ENCODE measurements around the gene MST1.
A peak's percentile ranks its signal among the peaks of the same experiment; 100 is the strongest.

MST1 gene

DNA sequence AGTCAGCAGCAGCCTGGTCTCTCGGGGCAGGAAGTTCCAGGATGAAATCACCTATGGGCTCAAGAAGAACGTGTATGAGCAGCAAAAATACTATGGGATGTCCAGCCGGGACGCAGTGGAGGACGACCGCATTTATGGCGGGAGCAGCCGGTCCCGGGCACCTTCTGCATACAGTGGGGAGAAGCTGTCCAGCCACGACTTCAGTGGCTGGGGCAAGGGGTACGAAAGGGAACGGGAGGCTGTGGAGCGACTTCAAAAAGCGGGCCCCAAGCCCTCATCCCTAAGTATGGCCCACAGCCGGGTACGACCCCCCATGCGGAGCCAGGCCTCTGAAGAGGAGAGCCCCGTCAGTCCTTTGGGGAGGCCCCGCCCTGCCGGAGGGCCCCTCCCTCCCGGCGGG is 27.3 kb downstream of the MST1 start:
- H2AFZ ChIP-seq (ENCODE audit: low read depth, low read length), result no peak overlapping the region
- no peak overlapping the region for H3K4me2 ChIP-seq (ENCODE audit: low read length)
- H3K27me3 ChIP-seq (ENCODE audit: low read depth, low read length), result no peaks in the 10 kb centered on the region
- no peak for TF ChIP-seq EZH2phosphoT487 (IDR thresholded peaks at IDR 0.05; ENCODE audit: low read depth)
- TF ChIP-seq, protein P1, sequence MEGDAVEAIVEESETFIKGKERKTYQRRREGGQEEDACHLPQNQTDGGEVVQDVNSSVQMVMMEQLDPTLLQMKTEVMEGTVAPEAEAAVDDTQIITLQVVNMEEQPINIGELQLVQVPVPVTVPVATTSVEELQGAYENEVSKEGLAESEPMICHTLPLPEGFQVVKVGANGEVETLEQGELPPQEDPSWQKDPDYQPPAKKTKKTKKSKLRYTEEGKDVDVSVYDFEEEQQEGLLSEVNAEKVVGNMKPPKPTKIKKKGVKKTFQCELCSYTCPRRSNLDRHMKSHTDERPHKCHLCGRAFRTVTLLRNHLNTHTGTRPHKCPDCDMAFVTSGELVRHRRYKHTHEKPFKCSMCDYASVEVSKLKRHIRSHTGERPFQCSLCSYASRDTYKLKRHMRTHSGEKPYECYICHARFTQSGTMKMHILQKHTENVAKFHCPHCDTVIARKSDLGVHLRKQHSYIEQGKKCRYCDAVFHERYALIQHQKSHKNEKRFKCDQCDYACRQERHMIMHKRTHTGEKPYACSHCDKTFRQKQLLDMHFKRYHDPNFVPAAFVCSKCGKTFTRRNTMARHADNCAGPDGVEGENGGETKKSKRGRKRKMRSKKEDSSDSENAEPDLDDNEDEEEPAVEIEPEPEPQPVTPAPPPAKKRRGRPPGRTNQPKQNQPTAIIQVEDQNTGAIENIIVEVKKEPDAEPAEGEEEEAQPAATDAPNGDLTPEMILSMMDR (IDR thresholded peaks at IDR 0.05; ENCODE audit: low read depth, low read length), result no peak
- no peaks in the 10 kb centered on the region for H3K36me3 ChIP-seq (replicated peaks; ENCODE audit: low read depth, low read length)
- H4K20me1 ChIP-seq (ENCODE audit: insufficient read depth, low read length), result no peaks in the 10 kb centered on the region
- H3K79me2 ChIP-seq (ENCODE audit: low read length), result no peaks in the 10 kb centered on the region
- no peaks in the 10 kb centered on the region for H3K9me3 ChIP-seq (ENCODE audit: insufficient read depth, low read length)
- no peak overlapping the region for H3K4me3 ChIP-seq (ENCODE audit: low read length)
- no peak overlapping the region for H3K9ac ChIP-seq (ENCODE audit: low read length)
- no peak overlapping the region for H3K27ac ChIP-seq (ENCODE audit: low read length)
- H3K4me1 ChIP-seq (ENCODE audit: low read length), result no peaks in the 10 kb centered on the region

- Histone ChIP-seq H2AFZ (ENCODE audit: low read depth, low read length) (no peak overlapping the region), H3K4me2 (ENCODE audit: low read length) (no peak overlapping the region), H3K27ac (ENCODE audit: low read length) (no peak overlapping the region), H3K79me2 (ENCODE audit: low read length) (no peaks in the 10 kb centered on the region), H3K4me3 (ENCODE audit: low read length) (no peak overlapping the region), H4K20me1 (ENCODE audit: insufficient read depth, low read length) (no peaks in the 10 kb centered on the region), H3K4me1 (ENCODE audit: low read length) (no peaks in the 10 kb centered on the region), H3K9ac (ENCODE audit: low read length) (no peak overlapping the region), H3K9me3 (ENCODE audit: insufficient read depth, low read length) (no peaks in the 10 kb centered on the region), H3K27me3 (ENCODE audit: low read depth, low read length) (no peaks in the 10 kb centered on the region), H3K36me3 (replicated peaks; ENCODE audit: low read depth, low read length) (no peaks in the 10 kb centered on the region)
- TF ChIP-seq, protein P1 (IDR thresholded peaks at IDR 0.05; ENCODE audit: low read depth, low read length), result no peak
- TF ChIP-seq EZH2phosphoT487 (IDR thresholded peaks at IDR 0.05; ENCODE audit: low read depth), result no peak
These were observed 28.0 kb downstream of the MST1 start for GRCh38 chr3:49661281-49661680.

GRCh38 chr3:49659756-49660155 is 29.5 kb downstream of the MST1 start:
- no peak overlapping the region for H3K9ac ChIP-seq (ENCODE audit: low read length)
- no peak for TF ChIP-seq EZH2phosphoT487 (IDR thresholded peaks at IDR 0.05; ENCODE audit: low read depth)
- TF ChIP-seq, protein P1 (IDR thresholded peaks at IDR 0.05; ENCODE audit: low read depth, low read length), result no peak
- no peaks in the 10 kb centered on the region for H3K4me1 ChIP-seq (ENCODE audit: low read length)
- H3K36me3 ChIP-seq (replicated peaks; ENCODE audit: low read depth, low read length), result no peaks in the 10 kb centered on the region
- H4K20me1 ChIP-seq (ENCODE audit: insufficient read depth, low read length), result no peaks in the 10 kb centered on the region
- peak overlapping the region; percentile 15; the same call in 1 of the 2 replicates for H2AFZ ChIP-seq (ENCODE audit: low read depth, low read length)
- H3K27me3 ChIP-seq (ENCODE audit: low read depth, low read length), result no peaks in the 10 kb centered on the region
- no peaks in the 10 kb centered on the region for H3K9me3 ChIP-seq (ENCODE audit: insufficient read depth, low read length)
- no peak overlapping the region for H3K4me2 ChIP-seq (ENCODE audit: low read length)
- no peaks in the 10 kb centered on the region for H3K79me2 ChIP-seq (ENCODE audit: low read length)
- H3K27ac ChIP-seq (ENCODE audit: low read length), result no peak overlapping the region
- H3K4me3 ChIP-seq (ENCODE audit: low read length), result no peak overlapping the region

GRCh38 chr3:49658711-49659110 is 30.6 kb downstream of the MST1 start:
- Histone ChIP-seq H3K36me3 (replicated peaks; ENCODE audit: low read depth, low read length) (no peaks in the 10 kb centered on the region), H2AFZ (ENCODE audit: low read depth, low read length) (no peak overlapping the region), H3K27me3 (ENCODE audit: low read depth, low read length) (no peaks in the 10 kb centered on the region), H3K4me3 (ENCODE audit: low read length) (no peak overlapping the region), H3K27ac (ENCODE audit: low read length) (no peak overlapping the region), H3K9ac (ENCODE audit: low read length) (no peak overlapping the region), H3K79me2 (ENCODE audit: low read length) (no peaks in the 10 kb centered on the region), H3K4me1 (ENCODE audit: low read length) (no peaks in the 10 kb centered on the region), H4K20me1 (ENCODE audit: insufficient read depth, low read length) (no peaks in the 10 kb centered on the region), H3K9me3 (ENCODE audit: insufficient read depth, low read length) (no peaks in the 10 kb centered on the region), H3K4me2 (ENCODE audit: low read length) (no peak overlapping the region)
- TF ChIP-seq, protein P1 (IDR thresholded peaks at IDR 0.05; ENCODE audit: low read depth, low read length), result no peak
- no peak for TF ChIP-seq EZH2phosphoT487 (IDR thresholded peaks at IDR 0.05; ENCODE audit: low read depth)
